ENCODE results near the gene NDRG2. TPM values are rescaled to one million over a fixed set of nuclear protein-coding genes. Genes with fewer than 3 reads are reported as not detected.
A peak's percentile ranks its signal among the peaks of the same experiment; 100 is the strongest.

Gene NDRG2
- total and polyA plus RNA-seq, 4 donors, result 46.1 to 112 (median 58.6) TPM

DNA sequence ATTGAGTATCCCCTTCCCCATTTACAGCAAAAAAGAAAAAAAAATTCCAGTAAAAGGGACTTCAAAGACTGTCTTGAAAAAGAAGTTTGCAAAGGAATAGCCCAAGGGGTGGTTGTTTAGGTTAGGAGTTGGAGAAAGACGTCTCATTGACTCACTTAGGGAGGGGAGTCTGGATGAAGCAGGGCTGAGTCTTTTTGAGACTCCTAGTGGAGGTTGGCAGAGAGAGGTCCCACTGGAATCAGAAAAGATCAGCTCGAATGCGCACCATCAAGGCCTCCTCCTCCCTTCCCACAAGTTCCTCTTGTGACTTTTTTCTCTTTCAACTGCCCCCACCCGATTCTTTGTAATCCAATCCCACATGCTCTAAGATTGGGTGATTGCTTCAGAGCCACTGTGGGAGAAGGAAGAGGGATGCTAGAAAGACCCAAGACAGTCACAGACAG, 47.2 kb upstream of the NDRG2 start:
- 6 to 34% methylated on average over 4 of the region's 4 CpGs for WGBS, 2 donors
- DNase-seq, result peak in 2 of 3 donors; percentile 71 to 74
- Histone ChIP-seq H3K9me3 (ENCODE audit: control insufficient read depth in 4 of 4, insufficient read depth in 3 of 4, low read length in 3 of 4) (no peaks in the 10 kb centered on the region), H3K27ac (ENCODE audit: low read depth in 1 of 2, low read length in 1 of 2) (peak overlapping the region; percentile 87 to 93), H3K27me3 (ENCODE audit: control insufficient read depth in 3 of 3, insufficient read depth in 3 of 3, low read length in 2 of 3) (no peaks in the 10 kb centered on the region), H3K9ac (ENCODE audit: insufficient read depth in 1 of 2, low read length in 2 of 2) (peak overlapping the region; percentile 59 to 94), H3K36me3 (ENCODE audit: control insufficient read depth in 4 of 4, insufficient read depth in 4 of 4, low read length in 4 of 4) (peaks cover 4 to 37% (median 25%) of the 10 kb centered on the region in 4 donors), H3K4me3 (no peak overlapping the region), H3K4me1 (ENCODE audit: control insufficient read depth in 5 of 5, insufficient read depth in 5 of 5, low read length in 5 of 5) (peaks cover 0 to 30% (median 0%) of the 10 kb centered on the region in 5 donors)
- TF ChIP-seq, protein P1, sequence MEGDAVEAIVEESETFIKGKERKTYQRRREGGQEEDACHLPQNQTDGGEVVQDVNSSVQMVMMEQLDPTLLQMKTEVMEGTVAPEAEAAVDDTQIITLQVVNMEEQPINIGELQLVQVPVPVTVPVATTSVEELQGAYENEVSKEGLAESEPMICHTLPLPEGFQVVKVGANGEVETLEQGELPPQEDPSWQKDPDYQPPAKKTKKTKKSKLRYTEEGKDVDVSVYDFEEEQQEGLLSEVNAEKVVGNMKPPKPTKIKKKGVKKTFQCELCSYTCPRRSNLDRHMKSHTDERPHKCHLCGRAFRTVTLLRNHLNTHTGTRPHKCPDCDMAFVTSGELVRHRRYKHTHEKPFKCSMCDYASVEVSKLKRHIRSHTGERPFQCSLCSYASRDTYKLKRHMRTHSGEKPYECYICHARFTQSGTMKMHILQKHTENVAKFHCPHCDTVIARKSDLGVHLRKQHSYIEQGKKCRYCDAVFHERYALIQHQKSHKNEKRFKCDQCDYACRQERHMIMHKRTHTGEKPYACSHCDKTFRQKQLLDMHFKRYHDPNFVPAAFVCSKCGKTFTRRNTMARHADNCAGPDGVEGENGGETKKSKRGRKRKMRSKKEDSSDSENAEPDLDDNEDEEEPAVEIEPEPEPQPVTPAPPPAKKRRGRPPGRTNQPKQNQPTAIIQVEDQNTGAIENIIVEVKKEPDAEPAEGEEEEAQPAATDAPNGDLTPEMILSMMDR (IDR thresholded peaks at IDR 0.05; ENCODE audit: control extremely low read depth, extremely low read depth), result no peak
- no peak for ATAC-seq (ENCODE audit: insufficient read depth, low FRiP score)

DNA sequence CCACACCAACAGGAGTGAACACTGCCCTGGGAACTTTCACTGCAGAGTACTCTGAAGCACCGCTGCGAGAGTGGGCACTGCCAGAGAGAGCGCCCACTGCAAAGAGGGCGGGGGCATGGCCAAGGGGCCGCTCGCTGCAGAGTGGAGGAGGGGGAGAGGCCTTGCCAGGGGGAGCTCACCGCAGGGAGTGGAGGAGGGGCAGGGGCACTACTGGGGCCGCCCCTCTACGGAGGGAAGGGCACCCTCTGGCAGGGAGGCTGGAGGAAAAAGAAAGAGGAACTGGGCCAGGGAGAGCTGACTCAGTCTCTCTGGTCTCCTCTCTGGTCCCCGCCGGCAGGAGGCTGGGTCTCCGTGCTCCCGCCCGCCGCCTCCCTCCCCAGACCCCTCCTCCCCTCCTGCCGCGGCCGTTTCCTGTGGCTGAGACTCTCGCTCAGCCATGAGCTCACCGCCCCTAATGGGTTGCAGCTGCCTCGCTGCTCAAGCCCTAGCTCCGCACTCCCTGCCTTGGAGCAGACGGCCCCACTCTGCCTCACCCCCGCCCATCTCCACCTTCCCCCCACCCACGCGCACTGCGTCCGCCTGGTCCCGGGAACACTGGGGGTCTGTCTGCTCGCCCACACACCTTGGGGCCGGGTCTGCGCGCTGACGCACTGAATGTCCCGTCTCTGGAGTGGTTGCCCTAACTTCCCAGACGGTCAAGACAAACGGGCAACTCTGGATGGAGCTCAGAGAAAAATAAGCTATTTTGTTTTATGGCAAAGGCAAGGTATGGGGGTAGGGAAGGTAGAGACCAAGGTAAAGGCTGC, 46.6 kb upstream of the NDRG2 start:
- peak; percentile 40 for ATAC-seq (ENCODE audit: insufficient read depth, low FRiP score)
- Histone ChIP-seq H3K4me1 (ENCODE audit: control insufficient read depth in 5 of 5, insufficient read depth in 5 of 5, low read length in 5 of 5) (peaks cover 0 to 30% (median 0%) of the 10 kb centered on the region in 5 donors), H3K27ac (ENCODE audit: low read depth in 1 of 2, low read length in 1 of 2) (peak overlapping the region; percentile 87 to 93), H3K9me3 (ENCODE audit: control insufficient read depth in 4 of 4, insufficient read depth in 3 of 4, low read length in 3 of 4) (no peaks in the 10 kb centered on the region), H3K27me3 (ENCODE audit: control insufficient read depth in 3 of 3, insufficient read depth in 3 of 3, low read length in 2 of 3) (no peaks in the 10 kb centered on the region), H3K9ac (ENCODE audit: insufficient read depth in 1 of 2, low read length in 2 of 2) (peak overlapping the region; percentile 59 to 94), H3K4me3 (peak overlapping the region; percentile 60), H3K36me3 (ENCODE audit: control insufficient read depth in 4 of 4, insufficient read depth in 4 of 4, low read length in 4 of 4) (peaks cover 0 to 36% (median 22%) of the 10 kb centered on the region in 4 donors)
- TF ChIP-seq, protein P1 (IDR thresholded peaks at IDR 0.05; ENCODE audit: control extremely low read depth, extremely low read depth), result no peak
- peak; percentile 96 to 97 (median 97) for DNase-seq
- 0% methylated on average over 26 to 37 of the region's 37 CpGs for WGBS, 2 donors

DNA sequence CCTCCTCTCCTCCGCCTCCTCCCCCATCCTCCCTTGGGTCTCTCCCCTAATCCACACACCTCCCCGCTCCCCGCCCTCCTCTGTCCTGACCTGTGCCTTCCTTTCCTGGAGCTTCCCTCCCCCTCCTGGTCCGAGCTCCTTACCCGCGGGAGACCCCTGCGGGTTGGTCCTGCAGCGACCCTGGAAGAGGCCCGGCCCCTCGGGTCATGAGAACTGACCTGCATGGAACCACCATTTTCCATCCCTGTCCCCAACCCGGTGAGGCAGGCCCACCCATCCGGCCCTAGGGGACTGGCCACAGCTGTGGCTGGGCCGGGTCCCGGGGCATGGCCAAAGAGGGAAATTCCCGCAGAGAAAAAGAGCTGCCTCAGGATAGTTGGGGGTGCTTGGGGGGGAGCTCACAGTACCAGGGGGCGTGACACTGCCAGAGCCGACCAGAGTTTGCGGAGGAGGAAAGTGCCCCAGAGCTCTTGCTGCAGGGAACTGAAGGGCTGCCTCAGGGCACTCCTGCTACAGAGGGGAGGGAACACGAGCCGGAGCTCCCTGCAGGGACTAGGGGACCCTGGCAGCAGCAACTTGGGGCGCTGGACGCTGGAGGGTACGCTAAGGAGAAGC, 45.9 kb upstream of the NDRG2 start:
- 0 to 1% methylated on average over 23 of the region's 23 CpGs for WGBS, 2 donors
- H3K27ac ChIP-seq (ENCODE audit: low read depth in 1 of 2, low read length in 1 of 2), result peak overlapping the region; percentile 87 to 93
- TF ChIP-seq, protein P1 (IDR thresholded peaks at IDR 0.05; ENCODE audit: control extremely low read depth, extremely low read depth), result no peak

More for the DNA sequence above, 45.9 kb upstream of the NDRG2 start:
- no peaks in the 10 kb centered on the region for H3K27me3 ChIP-seq (ENCODE audit: control insufficient read depth in 3 of 3, insufficient read depth in 3 of 3, low read length in 2 of 3)
- H3K4me3 ChIP-seq, result peak overlapping the region; percentile 60
- peak overlapping the region; percentile 56 to 79 for H3K9ac ChIP-seq (ENCODE audit: insufficient read depth in 1 of 2, low read length in 2 of 2)
- H3K4me1 ChIP-seq (ENCODE audit: control insufficient read depth in 5 of 5, insufficient read depth in 5 of 5, low read length in 5 of 5), result peaks cover 0 to 30% (median 0%) of the 10 kb centered on the region in 5 donors
- H3K36me3 ChIP-seq (ENCODE audit: control insufficient read depth in 4 of 4, insufficient read depth in 4 of 4, low read length in 4 of 4), result peaks cover 0 to 29% (median 15%) of the 10 kb centered on the region in 4 donors
- ATAC-seq (ENCODE audit: insufficient read depth, low FRiP score) (peak; percentile 17), DNase-seq (peak; percentile 67 to 77 (median 71))
- no peaks in the 10 kb centered on the region for H3K9me3 ChIP-seq (ENCODE audit: control insufficient read depth in 4 of 4, insufficient read depth in 3 of 4, low read length in 3 of 4)
